ENCODE data around the gene HELB. TPM values are rescaled to one million over a fixed set of nuclear protein-coding genes. Genes with fewer than 3 reads are reported as not detected.

The HELB gene
- total and polyA plus RNA-seq, 2 donors (not counting 3 experiments of a cell fraction or from before 2014, with no cell fraction given): 0.75 to 4.0 TPM

DNA sequence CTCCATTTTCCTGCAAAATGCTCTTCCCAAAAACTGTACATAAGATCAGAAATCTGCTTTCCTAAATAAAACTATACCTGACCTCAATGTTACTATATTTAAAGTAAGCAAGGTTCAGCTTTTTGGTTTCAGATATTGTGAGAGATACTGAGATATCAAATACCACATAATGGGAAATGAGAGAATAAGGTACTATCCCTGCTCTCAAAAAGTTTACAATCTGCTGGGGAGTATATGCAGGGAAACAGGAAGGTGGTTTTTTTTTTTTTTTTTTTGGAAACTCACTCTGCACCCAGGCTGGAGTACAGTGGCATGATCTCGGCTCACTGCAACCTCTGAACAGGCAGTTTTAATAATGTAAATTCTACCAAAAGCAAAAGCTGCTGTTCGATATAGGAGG, 49.0 kb downstream of the HELB start:
- TF ChIP-seq JUN (IDR thresholded peaks at IDR 0.05; ENCODE audit: borderline replicate concordance, insufficient read depth, insufficient read length, low read depth): no peak
- TF ChIP-seq POLR2AphosphoS5 (IDR thresholded peaks at IDR 0.05; ENCODE audit: insufficient read depth, low read depth, low read length): no peak
- TF ChIP-seq, protein P1, sequence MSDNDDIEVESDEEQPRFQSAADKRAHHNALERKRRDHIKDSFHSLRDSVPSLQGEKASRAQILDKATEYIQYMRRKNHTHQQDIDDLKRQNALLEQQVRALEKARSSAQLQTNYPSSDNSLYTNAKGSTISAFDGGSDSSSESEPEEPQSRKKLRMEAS (IDR thresholded peaks at IDR 0.05; ENCODE audit: insufficient read depth, insufficient read length): no peak
- TF ChIP-seq GATA2 (IDR thresholded peaks at IDR 0.05; ENCODE audit: insufficient read depth, insufficient read length, low read depth, low read length): no peak
- TF ChIP-seq EZH2 (IDR thresholded peaks at IDR 0.05; ENCODE audit: borderline replicate concordance, low read depth, low read length, severe bottlenecking): no peak
- TF ChIP-seq, protein P2, sequence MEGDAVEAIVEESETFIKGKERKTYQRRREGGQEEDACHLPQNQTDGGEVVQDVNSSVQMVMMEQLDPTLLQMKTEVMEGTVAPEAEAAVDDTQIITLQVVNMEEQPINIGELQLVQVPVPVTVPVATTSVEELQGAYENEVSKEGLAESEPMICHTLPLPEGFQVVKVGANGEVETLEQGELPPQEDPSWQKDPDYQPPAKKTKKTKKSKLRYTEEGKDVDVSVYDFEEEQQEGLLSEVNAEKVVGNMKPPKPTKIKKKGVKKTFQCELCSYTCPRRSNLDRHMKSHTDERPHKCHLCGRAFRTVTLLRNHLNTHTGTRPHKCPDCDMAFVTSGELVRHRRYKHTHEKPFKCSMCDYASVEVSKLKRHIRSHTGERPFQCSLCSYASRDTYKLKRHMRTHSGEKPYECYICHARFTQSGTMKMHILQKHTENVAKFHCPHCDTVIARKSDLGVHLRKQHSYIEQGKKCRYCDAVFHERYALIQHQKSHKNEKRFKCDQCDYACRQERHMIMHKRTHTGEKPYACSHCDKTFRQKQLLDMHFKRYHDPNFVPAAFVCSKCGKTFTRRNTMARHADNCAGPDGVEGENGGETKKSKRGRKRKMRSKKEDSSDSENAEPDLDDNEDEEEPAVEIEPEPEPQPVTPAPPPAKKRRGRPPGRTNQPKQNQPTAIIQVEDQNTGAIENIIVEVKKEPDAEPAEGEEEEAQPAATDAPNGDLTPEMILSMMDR (IDR thresholded peaks at IDR 0.05; ENCODE audit: extremely low read depth in 1 of 2, insufficient read depth in 1 of 2, low read depth in 1 of 2, low read length in 2 of 2): no peak
- TF ChIP-seq MYC (IDR thresholded peaks at IDR 0.05; ENCODE audit: low read depth, low read length): no peak
- intact Hi-C loops (cut with micrococcal nuclease): no loop called here
- POLR2A ChIA-PET: no interaction called here

More for the DNA sequence above, 49.0 kb downstream of the HELB start:
- Histone ChIP-seq H3K9ac (replicated peaks; ENCODE audit: extremely low read depth, insufficient read depth, low read length) (no peak overlapping the region), H3K36me3 (ENCODE audit: control insufficient read depth in 2 of 2, extremely low read depth in 1 of 2, insufficient read depth in 2 of 2, low read length in 2 of 2) (no peaks in the 10 kb centered on the region), H4K20me1 (replicated peaks; ENCODE audit: control insufficient read depth, extremely low read depth, insufficient read depth, low read length) (no peaks in the 10 kb centered on the region), H3K9me3 (replicated peaks; ENCODE audit: control insufficient read depth, insufficient read depth, low read length) (no peaks in the 10 kb centered on the region), H3K27me3 (ENCODE audit: control insufficient read depth in 2 of 2, insufficient read depth in 2 of 2, low read length in 2 of 2) (no peaks in the 10 kb centered on the region), H3K79me2 (ENCODE audit: control insufficient read depth, insufficient read depth, low read length) (no peaks in the 10 kb centered on the region), H3K4me1 (ENCODE audit: control insufficient read depth, extremely low read depth, insufficient read depth, low read length) (no peaks in the 10 kb centered on the region), H2AFZ (ENCODE audit: low read depth, low read length) (no peak overlapping the region), H3K9me1 (replicated peaks; ENCODE audit: control insufficient read depth, extremely low read depth, insufficient read depth, low read length) (no peaks in the 10 kb centered on the region), H3K27ac (ENCODE audit: insufficient read depth, low read depth, low read length) (no peak overlapping the region), H3K4me2 (ENCODE audit: insufficient read depth, low read length) (no peak overlapping the region), H3K4me3 (replicated peaks in 1 of 3; ENCODE audit: insufficient read depth in 1 of 3, low read depth in 1 of 3, low read length in 3 of 3) (no peak overlapping the region)
- dilution Hi-C loops (cut with MboI; ENCODE audit: extremely low pct_ligation_motif_present, low sequenced_read_pairs): no loop called here
- CTCF ChIA-PET: interaction anchor here (2.3 to 4.5 kb wide), 2 partner anchors 56 to 344 kb away, joined by 5 to 56 read pairs; no protein-coding TSS in a partner anchor
- DNase-seq (ENCODE audit: low read depth, low spot score) (no peak), FAIRE-seq (no peak)
- BruUV-seq (replicated peaks): no TSS peak
